Esophagus mucosa (tissue), 1 donor: ENCODE data around the gene HUWE1. TPM values are rescaled to one million over a fixed set of nuclear protein-coding genes. Genes with fewer than 3 reads are reported as not detected.

ENCODE experiments used
- ATAC-seq: fragments of 200-7000 bp; cut with Tn5 transposase; one replicate; pipeline ENCODE4 v1.9.1; 2020
- total RNA-seq: library from RNA; stranded (reverse); gene quantifications from one replicate; pipeline ENCODE4 v1.2.4, GENCODE V29; 2023
- donor health status: DM: yes; HTN: yes; CAD: no.

The HUWE1 gene
- total RNA-seq, 1 donor from 2014 or later = 136 TPM

GRCh38 chrX:53494436-53494835 lies 192.1 kb downstream of the HUWE1 start:
- ATAC-seq = no peak

DNA sequence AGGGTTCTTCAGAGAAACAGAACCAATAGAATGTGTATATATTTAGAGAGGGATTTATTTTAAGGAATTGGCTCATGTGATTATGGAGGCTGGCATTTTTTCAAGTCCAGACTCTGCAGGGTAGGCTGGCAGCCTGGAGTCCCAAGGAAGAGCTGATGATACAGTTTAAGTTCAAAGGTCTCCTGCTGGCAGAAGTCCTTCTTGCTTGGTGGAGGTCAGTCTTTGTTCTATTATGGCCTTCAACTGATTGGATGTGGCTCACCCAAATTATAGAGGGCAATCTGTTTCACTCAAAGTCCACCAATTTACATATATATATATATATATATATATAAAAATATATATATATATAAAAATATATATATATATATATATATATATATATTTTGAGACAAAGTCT lies 200.2 kb downstream of the HUWE1 start:
- ATAC-seq = no peak

GRCh38 chrX:53483838-53484405 lies 202.6 kb downstream of the HUWE1 start:
- ATAC-seq = peak; percentile 51

- ATAC-seq = no peak
Measured at GRCh38 chrX:53483416-53483815, 203.1 kb downstream of the HUWE1 start.
